HEK293 (cell line): ENCODE data around the gene MEI1.

Experiments
- ATF2 ChIP-seq: fragments of 450-650 bp; formaldehyde crosslinking; IDR thresholded peaks from 2 replicates; pipeline ENCODE4 v1.5.1; 2016; ENCODE audit warnings: missing biosample characterization, missing genetic modification characterization, low read depth
- BCL6B ChIP-seq: fragments of 450-650 bp; formaldehyde crosslinking; IDR thresholded peaks from 2 replicates; pipeline ENCODE4 v1.5.1; 2017; ENCODE audit warnings: missing biosample characterization, missing genetic modification characterization
- CTCF ChIP-seq: fragments of 450-650 bp; formaldehyde crosslinking; IDR thresholded peaks from 2 replicates; pipeline ENCODE4 v1.5.1; 2016; ENCODE audit warnings: missing biosample characterization, missing genetic modification characterization
- TSHZ1 ChIP-seq: fragments of 450-650 bp; formaldehyde crosslinking; IDR thresholded peaks from 2 replicates; pipeline ENCODE4 v1.5.1; 2016; ENCODE audit warnings: missing biosample characterization, missing genetic modification characterization, borderline replicate concordance
- ZFP3 ChIP-seq: fragments of 450-650 bp; formaldehyde crosslinking; IDR thresholded peaks from 2 replicates; pipeline ENCODE4 v1.5.1; 2016; ENCODE audit warnings: low read depth, missing biosample characterization, missing genetic modification characterization
- ZNF155 ChIP-seq: fragments of 450-650 bp; formaldehyde crosslinking; IDR thresholded peaks from 2 replicates; pipeline ENCODE4 v1.5.1; 2016; ENCODE audit warnings: missing biosample characterization, missing genetic modification characterization
- ZNF311 ChIP-seq: fragments of 450-650 bp; formaldehyde crosslinking; IDR thresholded peaks from 2 replicates; pipeline ENCODE4 v1.5.1; 2017; ENCODE audit warnings: missing biosample characterization, missing genetic modification characterization, borderline replicate concordance
- ZNF404 ChIP-seq: fragments of 450-650 bp; formaldehyde crosslinking; IDR thresholded peaks from 2 replicates; pipeline ENCODE4 v1.5.1; 2017; ENCODE audit warnings: missing biosample characterization, missing genetic modification characterization
- ZNF629 ChIP-seq: fragments of 450-650 bp; formaldehyde crosslinking; IDR thresholded peaks from 2 replicates; pipeline ENCODE4 v1.5.1; 2017; ENCODE audit warnings: missing biosample characterization, missing genetic modification characterization
- ZNF664 ChIP-seq: fragments of 450-650 bp; formaldehyde crosslinking; IDR thresholded peaks from 2 replicates; pipeline ENCODE4 v1.5.1; 2016; ENCODE audit warnings: missing biosample characterization, missing genetic modification characterization
- ZNF670 ChIP-seq: fragments of 450-650 bp; formaldehyde crosslinking; IDR thresholded peaks from 2 replicates; pipeline ENCODE4 v1.5.1; 2016; ENCODE audit warnings: missing biosample characterization, missing genetic modification characterization, low read depth
- ZNF792 ChIP-seq: fragments of 450-650 bp; formaldehyde crosslinking; IDR thresholded peaks from 2 replicates; pipeline ENCODE4 v1.5.1; 2016; ENCODE audit warnings: missing biosample characterization, missing genetic modification characterization
- ZSCAN16 ChIP-seq: fragments of 450-650 bp; formaldehyde crosslinking; IDR thresholded peaks from 2 replicates; pipeline ENCODE4 v1.5.1; 2016; ENCODE audit warnings: missing biosample characterization, missing genetic modification characterization

- TF ChIP-seq CTCF (no peak), ZNF311 (no peak), ZNF629 (no peak), ZSCAN16 (tag by site-specific recombination) (no peak), ATF2 (tag by site-specific recombination) (no peak), ZNF670 (tag by site-specific recombination) (no peak), ZNF792 (tag by site-specific recombination) (no peak), ZNF155 (no peak), TSHZ1 (no peak), ZNF404 (tag by site-specific recombination) (no peak), BCL6B (no peak), ZFP3 (no peak), ZNF664 (tag by site-specific recombination) (no peak)
Observed at GRCh38 chr22:41780746-41781505, 81.6 kb downstream of the MEI1 start.
